Stomach (tissue), 4 donors: ENCODE measurements around the gene FRMPD1.

ENCODE experiments used
- POLR2A ChIP-seq, 4 donors: fragments of 450-650 bp; IDR thresholded peaks; one replicate each; pipeline ENCODE4 v1.6.1; 2016; ENCODE audit warnings: antibody characterized with exemption in 4 of 4, control low read depth in 2 of 4, mild to moderate bottlenecking in 1 of 4, moderate library complexity in 1 of 4
- TF ChIP-seq, protein P1 (sequence below), 7 experiments: fragments of 450-650 bp in 4 of 7; fragments of 200-600 bp in 3 of 7; sonication (generic) in 3 of 7; IDR thresholded peaks; one replicate each; pipeline ENCODE4 v1.5.1; 2016 to 2019; ENCODE audit warnings: antibody characterized with exemption in 7 of 7, control low read depth in 2 of 7, mild to moderate bottlenecking in 1 of 7

DNA sequence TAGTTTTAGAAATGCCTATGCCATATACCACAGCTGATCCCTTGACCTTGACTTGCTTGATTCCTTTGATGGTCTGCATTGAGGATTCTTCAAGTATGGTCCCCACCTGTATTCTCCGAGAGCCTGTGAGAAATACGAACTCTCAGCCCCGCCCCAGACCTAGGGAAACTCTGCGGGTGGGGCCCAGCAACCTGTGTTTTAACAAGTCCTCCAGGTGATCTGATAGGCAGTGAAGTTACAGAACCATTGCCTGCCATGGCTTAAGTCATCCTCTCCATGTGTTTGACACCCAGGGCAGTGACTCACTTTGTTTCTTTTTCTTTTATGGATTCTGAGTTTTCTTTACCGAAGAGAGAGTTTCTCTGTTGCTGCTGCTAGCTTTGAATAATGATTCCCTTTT is 18.5 kb downstream of the FRMPD1 start:
- TF ChIP-seq, protein P1, sequence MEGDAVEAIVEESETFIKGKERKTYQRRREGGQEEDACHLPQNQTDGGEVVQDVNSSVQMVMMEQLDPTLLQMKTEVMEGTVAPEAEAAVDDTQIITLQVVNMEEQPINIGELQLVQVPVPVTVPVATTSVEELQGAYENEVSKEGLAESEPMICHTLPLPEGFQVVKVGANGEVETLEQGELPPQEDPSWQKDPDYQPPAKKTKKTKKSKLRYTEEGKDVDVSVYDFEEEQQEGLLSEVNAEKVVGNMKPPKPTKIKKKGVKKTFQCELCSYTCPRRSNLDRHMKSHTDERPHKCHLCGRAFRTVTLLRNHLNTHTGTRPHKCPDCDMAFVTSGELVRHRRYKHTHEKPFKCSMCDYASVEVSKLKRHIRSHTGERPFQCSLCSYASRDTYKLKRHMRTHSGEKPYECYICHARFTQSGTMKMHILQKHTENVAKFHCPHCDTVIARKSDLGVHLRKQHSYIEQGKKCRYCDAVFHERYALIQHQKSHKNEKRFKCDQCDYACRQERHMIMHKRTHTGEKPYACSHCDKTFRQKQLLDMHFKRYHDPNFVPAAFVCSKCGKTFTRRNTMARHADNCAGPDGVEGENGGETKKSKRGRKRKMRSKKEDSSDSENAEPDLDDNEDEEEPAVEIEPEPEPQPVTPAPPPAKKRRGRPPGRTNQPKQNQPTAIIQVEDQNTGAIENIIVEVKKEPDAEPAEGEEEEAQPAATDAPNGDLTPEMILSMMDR (IDR thresholded peaks at IDR 0.05) = no peak
- TF ChIP-seq POLR2A (IDR thresholded peaks at IDR 0.05) = no peak
